Loucy (cell line): ENCODE measurements around the gene SCIN.

Experiments used
- H2AFZ ChIP-seq: fragments of 200-600 bp; sonication (generic); 2 replicates; pipeline ENCODE4 v1.6.0; 2016; ENCODE audit warnings: antibody characterized with exemption, mild to moderate bottlenecking, low read length, moderate library complexity
- H3F3A ChIP-seq: fragments of 200-600 bp; 2 replicates; pipeline ENCODE4 v1.6.0; 2016; ENCODE audit warnings: antibody characterized with exemption, low read depth, mild to moderate bottlenecking
- H3K27me3 ChIP-seq: fragments of 200-600 bp; sonication (generic); 2 replicates; pipeline ENCODE4 v1.6.1; 2014; ENCODE audit warnings: low read length, mild to moderate bottlenecking; ENCODE audit not compliant: insufficient read depth, poor library complexity, severe bottlenecking
- H3K36me3 ChIP-seq: fragments of 200-600 bp; sonication (generic); 2 replicates; pipeline ENCODE4 v1.6.1; 2016; ENCODE audit warnings: low read length; ENCODE audit not compliant: insufficient read depth
- H3K4me1 ChIP-seq: fragments of 200-600 bp; sonication (generic); 2 replicates; pipeline ENCODE4 v1.5.1; 2014; ENCODE audit warnings: low read length, mild to moderate bottlenecking; ENCODE audit not compliant: insufficient read depth, poor library complexity, severe bottlenecking
- H3K4me2 ChIP-seq: fragments of 200-600 bp; sonication (generic); 2 replicates; pipeline ENCODE4 v1.6.0; 2014; ENCODE audit warnings: antibody characterized with exemption, low read length, low read depth, mild to moderate bottlenecking; ENCODE audit not compliant: poor library complexity, severe bottlenecking
- H3K4me3 ChIP-seq: fragments of 200-600 bp; sonication (generic); 2 replicates; pipeline ENCODE4 v1.5.1; 2014; ENCODE audit warnings: low read length, mild to moderate bottlenecking, mixed read lengths; ENCODE audit not compliant: poor library complexity, severe bottlenecking
- H3K79me2 ChIP-seq: fragments of 200-600 bp; sonication (generic); 2 replicates; pipeline ENCODE4 v1.6.1; 2014; ENCODE audit warnings: low read length; ENCODE audit not compliant: insufficient read depth
- H3K9ac ChIP-seq: fragments of 200-600 bp; sonication (generic); 2 replicates; pipeline ENCODE4 v1.6.0; 2014; ENCODE audit warnings: mild to moderate bottlenecking, low read depth, low read length, moderate library complexity; ENCODE audit not compliant: poor library complexity, severe bottlenecking
- H3K9me2 ChIP-seq: fragments of 200-600 bp; sonication (generic); replicated peaks from 2 replicates; pipeline ENCODE4 v1.6.1; 2016; ENCODE audit warnings: low read depth, low read length, mixed read lengths
- H3K9me3 ChIP-seq: fragments of 200-600 bp; sonication (generic); 2 replicates; pipeline ENCODE4 v1.6.1; 2014; ENCODE audit warnings: mild to moderate bottlenecking, antibody characterized with exemption, low read length, low read depth; ENCODE audit not compliant: insufficient read depth
- H4K20me1 ChIP-seq: fragments of 200-600 bp; sonication (generic); 2 replicates; pipeline ENCODE4 v1.6.0; 2014; ENCODE audit warnings: antibody characterized with exemption, low read length, mild to moderate bottlenecking; ENCODE audit not compliant: insufficient read depth, poor library complexity, severe bottlenecking
- CTCF ChIP-seq: fragments of 200-600 bp; sonication (generic); conservative IDR thresholded peaks from 2 replicates; pipeline ENCODE4 v1.5.1; 2014; ENCODE audit warnings: mild to moderate bottlenecking, antibody characterized with exemption, low read length
- EZH2phosphoT487 ChIP-seq: fragments of 200-600 bp; IDR thresholded peaks from 2 replicates; pipeline ENCODE4 v1.6.1; 2018; ENCODE audit warnings: antibody characterized with exemption, mild to moderate bottlenecking, moderate library complexity, borderline replicate concordance

Gene SCIN

GRCh38 chr7:12549106-12549505 is 21.4 kb upstream of the SCIN start:
- Histone ChIP-seq H4K20me1 (no peaks in the 10 kb centered on the region), H3K4me1 (no peaks in the 10 kb centered on the region), H3K9ac (no peak overlapping the region), H2AFZ (no peak overlapping the region), H3K9me2 (no peaks in the 10 kb centered on the region), H3K27me3 (no peaks in the 10 kb centered on the region), H3K4me3 (no peak overlapping the region), H3K9me3 (no peaks in the 10 kb centered on the region), H3F3A (no peaks in the 10 kb centered on the region), H3K79me2 (no peaks in the 10 kb centered on the region), H3K36me3 (no peaks in the 10 kb centered on the region), H3K4me2 (no peak overlapping the region)
- no peak for TF ChIP-seq CTCF
- no peak for TF ChIP-seq EZH2phosphoT487

GRCh38 chr7:12550956-12551355 is 19.6 kb upstream of the SCIN start:
- no peaks in the 10 kb centered on the region for H3K9me3 ChIP-seq
- no peak for TF ChIP-seq CTCF
- no peak for TF ChIP-seq EZH2phosphoT487
- no peak overlapping the region for H3K9ac ChIP-seq
- no peaks in the 10 kb centered on the region for H4K20me1 ChIP-seq
- no peak overlapping the region for H3K4me3 ChIP-seq
- H3K79me2 ChIP-seq = no peaks in the 10 kb centered on the region
- H2AFZ ChIP-seq = no peak overlapping the region
- H3K9me2 ChIP-seq = no peaks in the 10 kb centered on the region
- H3K27me3 ChIP-seq = no peaks in the 10 kb centered on the region
- H3K4me1 ChIP-seq = no peaks in the 10 kb centered on the region
- H3F3A ChIP-seq = no peaks in the 10 kb centered on the region
- H3K36me3 ChIP-seq = no peaks in the 10 kb centered on the region
- H3K4me2 ChIP-seq = no peak overlapping the region

- Histone ChIP-seq H2AFZ (no peak overlapping the region), H4K20me1 (no peaks in the 10 kb centered on the region), H3K4me3 (no peak overlapping the region), H3K9me2 (no peaks in the 10 kb centered on the region), H3K9me3 (no peaks in the 10 kb centered on the region), H3K4me1 (no peaks in the 10 kb centered on the region), H3K79me2 (no peaks in the 10 kb centered on the region), H3K4me2 (no peak overlapping the region), H3K9ac (no peak overlapping the region), H3F3A (no peaks in the 10 kb centered on the region), H3K36me3 (no peaks in the 10 kb centered on the region), H3K27me3 (no peaks in the 10 kb centered on the region)
- TF ChIP-seq EZH2phosphoT487 (no peak), CTCF (no peak)
Observed at GRCh38 chr7:12552876-12553275, 17.6 kb upstream of the SCIN start.
